ENCODE results near the gene TMEM81. TPM values are rescaled to one million over a fixed set of nuclear protein-coding genes. Genes with fewer than 3 reads are reported as not detected.

TMEM81 gene
- total RNA-seq, result 1.7 and 1.9 TPM in 2 replicates

GRCh38 chr1:205084360-205084759 is at the start of gene TMEM81:
Gene TMEM81 (minus strand): TSS chr1:205084460. CDS start chr1:205084320, 140 bp downstream.

GRCh38 chr1:205121660-205122488 is 37.6 kb upstream of the TMEM81 start, which contains the start of gene RBBP5:
Gene RBBP5 (minus strand): TSS chr1:205121978. CDS start chr1:205121873, 105 bp downstream.

GRCh38 chr1:205042911-205043806 is 41.1 kb downstream of the TMEM81 start, which contains the start of gene CNTN2:
Gene CNTN2 (plus strand): TSS chr1:205043212. CDS start chr1:205053186, 9,974 bp downstream.

Other genes with a start within 250 kb of the TMEM81 start
- gene NFASC, start 213.6 kb downstream of the TMEM81 start, total RNA-seq, result 42.0 and 47.6 TPM in 2 replicates
- gene CNTN2, start 41.2 kb downstream of the TMEM81 start, total RNA-seq, result not detected in 2 replicates
- 15.7 and 19.1 TPM in 2 replicates for gene RBBP5, start 37.5 kb upstream of the TMEM81 start, total RNA-seq
- gene DSTYK, start 127.2 kb upstream of the TMEM81 start, total RNA-seq, result 19.0 and 21.9 TPM in 2 replicates
- gene TMCC2, start 143.5 kb upstream of the TMEM81 start, total RNA-seq, result 2.7 and 3.3 TPM in 2 replicates
- 4.4 and 7.9 TPM in 2 replicates for gene NUAK2, start 237.3 kb upstream of the TMEM81 start, total RNA-seq